GM12865 (cell line): ENCODE measurements around the gene KLHL22.

Experiments
- DNase-seq: peaks from one replicate; pipeline ENCODE4 v3.0.0; 2010; ENCODE audit warnings: low read depth
- H3K4me3 ChIP-seq: 2 replicates; pipeline ENCODE4 v1.5.1; 2011; ENCODE audit warnings: mild to moderate bottlenecking, low read depth, low read length, control low read depth
- TF ChIP-seq, protein P1 (sequence below): IDR thresholded peaks from 2 replicates; pipeline ENCODE4 v1.5.1; 2011; ENCODE audit warnings: low read length, control low read depth, low read depth, inconsistent platforms; ENCODE audit not compliant: insufficient read depth; ENCODE audit errors: missing control alignments

KLHL22 gene

DNA sequence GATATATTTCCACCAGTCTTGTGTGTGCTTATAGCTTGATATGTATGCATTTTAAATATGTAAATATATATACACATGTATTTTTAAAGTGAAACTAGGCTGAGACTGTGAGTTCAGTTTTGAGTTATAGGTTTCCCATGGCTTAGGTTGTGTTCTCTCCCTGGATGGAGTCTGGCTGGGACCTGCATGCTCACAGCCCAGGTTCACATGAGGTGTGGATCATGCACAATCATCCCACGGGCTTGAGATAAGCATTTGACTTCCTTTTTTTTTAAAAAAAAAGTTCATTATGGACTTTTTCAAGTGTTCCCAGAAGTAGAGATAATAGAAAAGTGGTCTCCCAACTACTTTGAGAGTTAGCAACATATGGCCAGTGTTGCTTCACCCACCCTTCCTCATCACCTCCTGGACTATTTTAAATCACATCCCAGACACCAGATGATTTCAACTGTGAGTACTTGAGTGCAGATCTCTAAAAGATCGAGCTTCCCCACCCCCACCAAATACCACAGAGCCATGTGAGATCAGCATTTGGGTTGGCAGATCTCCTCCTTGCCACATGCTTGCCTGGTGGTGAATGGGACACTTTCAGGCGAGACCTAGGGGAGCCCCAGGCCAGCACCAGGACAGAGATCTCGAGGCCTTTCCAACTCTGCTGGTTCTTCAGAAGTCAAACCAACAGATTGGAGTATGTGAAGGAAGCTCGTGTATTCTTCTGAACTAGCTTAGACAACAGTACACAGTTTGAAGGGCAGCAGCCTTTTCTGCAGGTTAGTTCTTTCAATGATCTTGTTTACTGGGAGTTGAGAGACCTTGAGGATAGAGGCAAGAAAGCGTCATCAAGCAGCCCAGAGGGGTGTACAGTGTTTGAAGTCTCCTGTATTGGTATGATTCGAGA lies 27.7 kb upstream of the KLHL22 start:
- no peak overlapping the region for H3K4me3 ChIP-seq
- DNase-seq: peak; percentile 53
- TF ChIP-seq, protein P1, sequence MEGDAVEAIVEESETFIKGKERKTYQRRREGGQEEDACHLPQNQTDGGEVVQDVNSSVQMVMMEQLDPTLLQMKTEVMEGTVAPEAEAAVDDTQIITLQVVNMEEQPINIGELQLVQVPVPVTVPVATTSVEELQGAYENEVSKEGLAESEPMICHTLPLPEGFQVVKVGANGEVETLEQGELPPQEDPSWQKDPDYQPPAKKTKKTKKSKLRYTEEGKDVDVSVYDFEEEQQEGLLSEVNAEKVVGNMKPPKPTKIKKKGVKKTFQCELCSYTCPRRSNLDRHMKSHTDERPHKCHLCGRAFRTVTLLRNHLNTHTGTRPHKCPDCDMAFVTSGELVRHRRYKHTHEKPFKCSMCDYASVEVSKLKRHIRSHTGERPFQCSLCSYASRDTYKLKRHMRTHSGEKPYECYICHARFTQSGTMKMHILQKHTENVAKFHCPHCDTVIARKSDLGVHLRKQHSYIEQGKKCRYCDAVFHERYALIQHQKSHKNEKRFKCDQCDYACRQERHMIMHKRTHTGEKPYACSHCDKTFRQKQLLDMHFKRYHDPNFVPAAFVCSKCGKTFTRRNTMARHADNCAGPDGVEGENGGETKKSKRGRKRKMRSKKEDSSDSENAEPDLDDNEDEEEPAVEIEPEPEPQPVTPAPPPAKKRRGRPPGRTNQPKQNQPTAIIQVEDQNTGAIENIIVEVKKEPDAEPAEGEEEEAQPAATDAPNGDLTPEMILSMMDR: no peak

DNA sequence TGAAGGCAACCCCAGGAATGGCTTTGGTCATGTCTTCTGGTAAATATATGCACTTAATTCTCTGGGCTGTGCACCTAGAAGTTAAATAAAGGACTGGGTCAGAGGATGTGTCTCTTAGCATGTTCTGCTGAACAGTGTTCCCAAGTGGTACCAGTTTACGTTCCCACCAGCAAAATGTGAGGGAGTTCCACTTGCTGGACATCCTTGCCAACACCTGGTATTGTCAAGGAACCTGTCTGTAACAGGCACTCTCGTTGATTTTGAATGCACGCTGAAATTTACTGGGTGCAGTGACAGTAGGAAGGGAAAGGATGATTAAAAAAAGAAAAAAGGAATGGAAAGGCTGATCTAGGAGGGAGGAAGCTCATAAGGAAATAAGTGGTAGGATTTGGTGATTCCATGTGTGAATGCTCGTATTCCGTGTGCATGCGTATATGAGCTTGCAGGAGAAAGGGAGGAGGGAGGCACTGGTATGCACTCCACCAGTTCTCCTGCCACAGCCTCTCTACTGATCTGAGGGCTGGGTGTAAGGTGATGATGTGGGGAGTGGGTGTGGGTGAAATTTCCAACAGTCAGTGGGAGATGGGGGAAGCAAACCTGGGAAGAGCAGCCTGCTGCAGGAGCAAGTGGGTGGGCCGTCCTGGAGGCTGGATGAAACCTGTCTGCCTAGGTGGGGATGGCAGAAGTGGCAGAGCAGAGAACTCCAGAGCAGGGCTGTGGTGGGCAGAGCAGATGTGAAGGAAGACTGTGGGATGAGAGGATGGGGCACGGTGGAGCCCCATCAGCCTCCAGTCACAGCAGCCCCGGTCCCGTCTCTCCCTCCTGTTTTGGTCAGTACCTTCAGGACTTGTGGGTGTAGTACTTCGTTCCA lies 26.8 kb upstream of the KLHL22 start:
- TF ChIP-seq, protein P1: no peak
- H3K4me3 ChIP-seq: no peak overlapping the region
- DNase-seq: no peak

DNA sequence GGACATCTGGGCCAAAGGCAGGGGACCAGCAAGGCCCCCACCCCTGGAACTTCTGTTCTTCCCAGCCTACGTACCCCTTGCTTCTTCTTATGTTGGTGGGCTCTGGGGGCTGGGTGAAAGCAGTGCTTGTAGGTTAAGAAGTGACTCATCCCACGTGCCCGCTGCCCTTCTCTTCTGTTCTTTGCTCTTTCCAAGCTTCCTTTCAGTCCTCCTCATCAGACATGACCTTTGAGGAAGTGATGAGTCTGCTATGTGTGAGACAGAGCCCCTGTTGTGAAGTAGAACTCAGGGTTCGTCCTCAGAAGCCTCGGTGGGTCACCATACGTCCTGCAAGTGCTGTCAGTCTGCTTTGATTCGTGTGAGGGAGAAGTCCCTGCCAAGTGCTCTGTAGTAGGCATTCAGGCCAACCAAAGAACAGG lies 24.5 kb upstream of the KLHL22 start:
- no peak for DNase-seq
- H3K4me3 ChIP-seq: no peak overlapping the region
- TF ChIP-seq, protein P1: no peak

DNA sequence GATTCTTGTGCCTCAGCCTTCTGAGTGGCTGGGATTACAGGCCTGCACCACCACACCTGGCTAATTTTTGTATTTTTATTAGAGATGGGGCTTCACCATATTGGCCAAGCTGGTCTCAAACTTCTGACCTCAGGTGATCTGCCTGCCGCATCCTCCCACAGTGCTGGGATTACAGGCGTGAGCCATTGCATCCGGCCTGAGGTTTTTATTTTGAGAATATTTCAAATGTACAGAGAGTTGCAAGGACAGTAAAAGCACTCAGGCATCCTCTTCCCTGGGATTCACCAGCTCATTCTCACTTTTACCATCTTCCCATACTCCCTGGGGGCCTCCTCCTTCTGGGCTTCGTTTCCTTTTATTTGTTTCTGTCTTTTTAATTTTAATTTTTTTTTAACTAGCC lies 24.0 kb upstream of the KLHL22 start:
- TF ChIP-seq, protein P1: no peak
- no peak overlapping the region for H3K4me3 ChIP-seq
- DNase-seq: no peak

DNA sequence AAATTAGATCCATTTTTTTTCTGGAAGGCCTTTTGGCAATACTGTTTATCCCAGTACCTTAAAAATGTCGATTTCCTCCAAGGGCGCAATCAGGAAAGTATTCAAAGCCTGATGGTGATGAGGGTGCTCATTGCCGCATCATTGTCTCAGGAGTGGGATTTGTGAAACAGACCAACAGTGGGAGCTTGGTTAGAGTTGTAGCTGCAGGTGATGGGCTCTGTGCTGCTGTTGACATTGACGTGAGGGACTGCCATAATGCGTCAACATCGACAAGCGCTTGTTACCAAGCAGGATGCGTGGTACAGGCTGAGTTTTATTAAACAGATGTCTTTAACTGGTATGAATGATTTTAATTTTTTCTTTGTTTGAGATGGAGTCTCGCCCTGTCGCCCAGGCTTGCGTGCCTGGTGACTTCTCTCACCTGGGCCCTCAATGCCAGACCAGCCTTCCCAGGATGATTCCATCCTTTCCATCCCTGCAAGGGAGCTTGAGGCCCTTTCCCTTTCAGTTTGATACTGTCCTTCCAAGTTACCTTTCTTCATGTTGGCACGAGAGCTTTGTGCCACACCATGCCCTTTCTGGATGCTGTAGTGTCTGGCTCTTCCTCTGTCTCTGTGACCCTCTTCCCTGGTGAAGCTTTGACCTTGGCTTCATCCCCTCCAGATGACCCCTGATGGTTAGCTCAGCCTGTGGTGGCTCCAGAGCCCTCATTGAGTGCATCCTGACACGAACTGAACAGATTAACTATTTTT lies 22.4 kb upstream of the KLHL22 start:
- TF ChIP-seq, protein P1: no peak
- H3K4me3 ChIP-seq: no peak overlapping the region
- DNase-seq: no peak

DNA sequence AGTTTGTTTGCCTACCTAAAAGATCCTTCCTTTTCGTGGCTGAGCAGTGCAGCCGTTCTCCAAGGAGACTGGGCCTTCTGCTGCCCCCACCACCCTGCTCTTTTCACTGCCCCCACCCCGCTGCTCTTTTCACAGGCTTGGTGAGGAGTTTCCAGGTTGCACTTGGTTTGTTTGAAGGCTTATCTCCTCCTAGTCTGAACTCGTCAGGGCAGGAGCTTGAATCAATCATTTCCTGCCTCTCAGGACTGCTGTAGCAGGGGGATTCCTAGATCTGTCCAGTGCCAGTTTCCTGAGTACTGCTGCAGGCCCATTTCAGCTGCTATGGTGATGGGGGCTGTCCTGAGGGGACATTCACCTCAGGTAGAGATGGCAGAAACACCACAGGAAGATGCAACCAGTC lies 21.8 kb upstream of the KLHL22 start:
- TF ChIP-seq, protein P1: no peak
- H3K4me3 ChIP-seq: no peak overlapping the region

More for the DNA sequence above, 21.8 kb upstream of the KLHL22 start:
- DNase-seq: peak; percentile 50
